ENCODE data around the gene PGAM1. TPM values are rescaled to one million over a fixed set of nuclear protein-coding genes. Genes with fewer than 3 reads are reported as not detected.

PGAM1 gene
- total and polyA plus RNA-seq, 2 of the 13 experiments (the other 11 are each of a cell fraction or from before 2014, with no cell fraction given), result 354 to 483 TPM

DNA sequence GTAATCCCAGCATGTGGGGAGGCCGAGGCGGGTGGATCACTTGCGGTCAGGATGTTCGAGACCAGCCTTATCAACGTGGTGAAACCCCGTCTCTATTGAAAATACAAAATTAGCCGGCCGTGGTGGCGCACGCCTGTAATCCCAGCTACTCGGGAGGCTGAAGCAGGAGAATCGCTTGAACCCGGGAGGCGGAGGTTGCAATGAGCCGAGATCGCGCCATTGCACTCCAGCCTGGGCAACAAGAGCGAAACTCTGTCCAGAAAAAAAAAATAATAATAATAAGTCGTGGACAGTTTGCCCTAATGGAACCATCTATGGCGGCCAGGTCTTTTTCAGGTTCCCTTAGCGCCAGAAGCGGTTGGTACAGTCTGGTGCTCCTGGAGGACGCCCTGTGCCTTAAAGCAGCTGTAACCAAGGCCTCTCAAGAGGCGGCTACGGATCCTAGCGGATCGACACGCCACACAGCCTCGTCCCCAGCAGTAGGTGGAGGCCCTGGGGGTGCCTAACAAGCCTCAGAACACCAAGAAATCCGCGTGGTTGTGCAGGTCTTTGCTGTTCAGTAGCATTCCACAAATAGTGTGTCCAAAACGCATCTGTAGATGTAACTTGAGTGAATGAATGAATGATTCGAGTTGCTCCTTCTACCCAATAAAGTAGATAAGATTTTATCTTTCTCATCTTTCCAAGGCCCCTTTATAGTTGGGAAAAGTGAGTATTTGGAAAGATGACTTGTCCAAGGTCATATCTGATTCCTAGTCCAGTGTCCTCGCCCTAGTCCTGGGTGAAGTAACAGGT lies 982 bp downstream of the PGAM1 start (continued):
- TF ChIP-seq, protein P1, sequence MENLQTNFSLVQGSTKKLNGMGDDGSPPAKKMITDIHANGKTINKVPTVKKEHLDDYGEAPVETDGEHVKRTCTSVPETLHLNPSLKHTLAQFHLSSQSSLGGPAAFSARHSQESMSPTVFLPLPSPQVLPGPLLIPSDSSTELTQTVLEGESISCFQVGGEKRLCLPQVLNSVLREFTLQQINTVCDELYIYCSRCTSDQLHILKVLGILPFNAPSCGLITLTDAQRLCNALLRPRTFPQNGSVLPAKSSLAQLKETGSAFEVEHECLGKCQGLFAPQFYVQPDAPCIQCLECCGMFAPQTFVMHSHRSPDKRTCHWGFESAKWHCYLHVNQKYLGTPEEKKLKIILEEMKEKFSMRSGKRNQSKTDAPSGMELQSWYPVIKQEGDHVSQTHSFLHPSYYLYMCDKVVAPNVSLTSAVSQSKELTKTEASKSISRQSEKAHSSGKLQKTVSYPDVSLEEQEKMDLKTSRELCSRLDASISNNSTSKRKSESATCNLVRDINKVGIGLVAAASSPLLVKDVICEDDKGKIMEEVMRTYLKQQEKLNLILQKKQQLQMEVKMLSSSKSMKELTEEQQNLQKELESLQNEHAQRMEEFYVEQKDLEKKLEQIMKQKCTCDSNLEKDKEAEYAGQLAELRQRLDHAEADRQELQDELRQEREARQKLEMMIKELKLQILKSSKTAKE (CRISPR knock-in tag; IDR thresholded peaks at IDR 0.05; ENCODE audit: borderline replicate concordance), result 0 out of 2 replicates have a peak, but pooled peaks have one; percentile 11
- TF ChIP-seq KDM4B (CRISPR knock-in tag; IDR thresholded peaks at IDR 0.05), result no peak
- TF ChIP-seq, protein P2, sequence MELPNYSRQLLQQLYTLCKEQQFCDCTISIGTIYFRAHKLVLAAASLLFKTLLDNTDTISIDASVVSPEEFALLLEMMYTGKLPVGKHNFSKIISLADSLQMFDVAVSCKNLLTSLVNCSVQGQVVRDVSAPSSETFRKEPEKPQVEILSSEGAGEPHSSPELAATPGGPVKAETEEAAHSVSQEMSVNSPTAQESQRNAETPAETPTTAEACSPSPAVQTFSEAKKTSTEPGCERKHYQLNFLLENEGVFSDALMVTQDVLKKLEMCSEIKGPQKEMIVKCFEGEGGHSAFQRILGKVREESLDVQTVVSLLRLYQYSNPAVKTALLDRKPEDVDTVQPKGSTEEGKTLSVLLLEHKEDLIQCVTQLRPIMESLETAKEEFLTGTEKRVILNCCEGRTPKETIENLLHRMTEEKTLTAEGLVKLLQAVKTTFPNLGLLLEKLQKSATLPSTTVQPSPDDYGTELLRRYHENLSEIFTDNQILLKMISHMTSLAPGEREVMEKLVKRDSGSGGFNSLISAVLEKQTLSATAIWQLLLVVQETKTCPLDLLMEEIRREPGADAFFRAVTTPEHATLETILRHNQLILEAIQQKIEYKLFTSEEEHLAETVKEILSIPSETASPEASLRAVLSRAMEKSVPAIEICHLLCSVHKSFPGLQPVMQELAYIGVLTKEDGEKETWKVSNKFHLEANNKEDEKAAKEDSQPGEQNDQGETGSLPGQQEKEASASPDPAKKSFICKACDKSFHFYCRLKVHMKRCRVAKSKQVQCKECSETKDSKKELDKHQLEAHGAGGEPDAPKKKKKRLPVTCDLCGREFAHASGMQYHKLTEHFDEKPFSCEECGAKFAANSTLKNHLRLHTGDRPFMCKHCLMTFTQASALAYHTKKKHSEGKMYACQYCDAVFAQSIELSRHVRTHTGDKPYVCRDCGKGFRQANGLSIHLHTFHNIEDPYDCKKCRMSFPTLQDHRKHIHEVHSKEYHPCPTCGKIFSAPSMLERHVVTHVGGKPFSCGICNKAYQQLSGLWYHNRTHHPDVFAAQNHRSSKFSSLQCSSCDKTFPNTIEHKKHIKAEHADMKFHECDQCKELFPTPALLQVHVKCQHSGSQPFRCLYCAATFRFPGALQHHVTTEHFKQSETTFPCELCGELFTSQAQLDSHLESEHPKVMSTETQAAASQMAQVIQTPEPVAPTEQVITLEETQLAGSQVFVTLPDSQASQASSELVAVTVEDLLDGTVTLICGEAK (IDR thresholded peaks at IDR 0.05), result no peak
- TF ChIP-seq, protein P2 (CRISPR knock-in tag; IDR thresholded peaks at IDR 0.05), result no peak
- no peak for TF ChIP-seq XRCC5 (optimal IDR thresholded peaks at IDR 0.05; ENCODE audit: low read length)
- TF ChIP-seq HNRNPK (IDR thresholded peaks at IDR 0.05; ENCODE audit: low read depth, low read length, poor library complexity, severe bottlenecking), result no peak
- no peak for TF ChIP-seq ZNF318 (CRISPR knock-in tag; IDR thresholded peaks at IDR 0.05)

Measured in HepG2 (cell line).